ENCODE measurements around the gene GNB2.
"Not testable (repeated sequence)": the region's sequence is repeated elsewhere in the genome, so short reads cannot be mapped to it uniquely, and the experiment has no call there.

GNB2 gene

DNA sequence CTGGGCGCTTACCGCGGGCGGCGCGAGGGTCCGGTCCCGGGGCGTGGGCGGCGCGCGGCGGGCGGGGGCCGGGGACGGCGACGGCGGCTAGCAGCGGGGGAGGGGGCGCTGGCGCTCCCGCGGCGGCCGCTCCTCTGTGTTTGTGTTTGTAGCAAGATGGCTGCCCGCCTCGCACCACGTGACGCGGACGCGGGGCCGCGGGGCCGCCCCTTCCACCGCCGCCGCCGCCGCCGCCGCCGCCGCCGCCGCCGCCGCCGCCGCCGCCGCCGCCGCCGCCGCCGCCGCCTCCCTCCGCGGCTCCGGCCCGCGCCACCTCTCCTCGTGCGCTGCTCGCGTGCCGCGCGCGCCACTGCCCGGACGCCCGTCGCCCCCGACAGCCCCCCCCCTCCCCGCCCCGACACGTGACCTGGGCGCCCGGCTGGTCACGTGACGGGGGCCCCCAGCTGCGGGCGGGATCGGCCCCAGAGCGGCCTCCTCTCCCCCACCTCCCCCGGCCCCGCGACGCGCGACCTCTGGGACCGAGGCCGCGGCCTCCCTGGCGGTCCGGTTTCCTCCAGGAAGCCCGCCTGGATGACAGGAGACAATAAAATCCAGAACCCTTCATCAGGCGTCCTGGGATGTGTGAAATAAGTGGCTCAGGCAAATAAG lies 20.7 kb downstream of the GNB2 start, which contains the start of gene GIGYF1:
GIGYF1 (minus strand) TSS at position 153 of the 648 bp plus-strand sequence. CDS start 6,012 bp downstream, outside the sequence.
- DNase-seq (ENCODE audit: low read depth in 2 of 2): peak in 1 of 2 donors; percentile 49

- no peak for DNase-seq (ENCODE audit: low read depth in 2 of 2)
These were observed 22.6 kb downstream of the GNB2 start for GRCh38 chr7:100696123-100696521.

DNA sequence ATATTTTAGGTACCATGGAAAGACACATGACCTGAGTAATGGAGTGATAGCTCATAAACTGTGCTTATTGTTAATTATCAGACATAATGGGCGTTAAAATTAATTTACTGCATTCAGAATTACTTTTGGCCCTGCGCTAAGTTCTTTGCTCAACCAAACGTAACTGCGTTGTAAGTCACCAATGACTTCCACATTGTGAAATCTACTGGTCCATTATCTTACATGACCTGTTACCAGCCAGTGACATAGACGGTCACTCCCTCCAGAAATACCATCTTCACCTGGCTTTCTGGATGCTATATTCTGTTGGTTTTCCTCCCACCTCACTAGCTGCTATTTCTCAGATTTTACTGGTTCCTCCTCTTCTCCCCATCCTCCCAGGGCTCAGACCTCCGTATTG lies 25.5 kb downstream of the GNB2 start:
- DNase-seq (ENCODE audit: low read depth in 2 of 2): no peak

DNA sequence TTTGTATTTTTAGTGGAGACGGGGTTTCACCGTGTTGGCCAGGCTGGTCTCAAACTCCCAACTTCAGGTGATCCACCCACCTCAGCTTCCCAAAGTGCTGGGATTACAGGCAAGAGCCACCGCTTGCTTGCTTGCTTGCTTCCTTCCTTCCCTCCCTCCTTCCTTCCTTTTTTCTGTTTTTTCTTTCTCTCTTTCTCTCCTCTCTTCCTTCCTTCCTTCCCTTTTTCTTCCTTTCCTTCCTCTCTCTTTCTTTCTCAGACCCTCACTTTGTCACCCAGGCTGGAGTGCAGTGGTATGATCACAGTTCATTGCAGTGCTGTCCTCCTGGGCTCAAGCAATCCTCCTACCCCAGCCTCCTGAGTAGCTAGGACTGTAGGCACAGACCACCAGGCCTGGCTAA lies 27.5 kb downstream of the GNB2 start:
- not testable (repeated sequence) for DNase-seq (ENCODE audit: low read depth in 2 of 2)

GRCh38 chr7:100705320-100705752 lies 31.8 kb downstream of the GNB2 start:
- peak; percentile 58 to 61 for DNase-seq (ENCODE audit: low read depth in 2 of 2)

DNA sequence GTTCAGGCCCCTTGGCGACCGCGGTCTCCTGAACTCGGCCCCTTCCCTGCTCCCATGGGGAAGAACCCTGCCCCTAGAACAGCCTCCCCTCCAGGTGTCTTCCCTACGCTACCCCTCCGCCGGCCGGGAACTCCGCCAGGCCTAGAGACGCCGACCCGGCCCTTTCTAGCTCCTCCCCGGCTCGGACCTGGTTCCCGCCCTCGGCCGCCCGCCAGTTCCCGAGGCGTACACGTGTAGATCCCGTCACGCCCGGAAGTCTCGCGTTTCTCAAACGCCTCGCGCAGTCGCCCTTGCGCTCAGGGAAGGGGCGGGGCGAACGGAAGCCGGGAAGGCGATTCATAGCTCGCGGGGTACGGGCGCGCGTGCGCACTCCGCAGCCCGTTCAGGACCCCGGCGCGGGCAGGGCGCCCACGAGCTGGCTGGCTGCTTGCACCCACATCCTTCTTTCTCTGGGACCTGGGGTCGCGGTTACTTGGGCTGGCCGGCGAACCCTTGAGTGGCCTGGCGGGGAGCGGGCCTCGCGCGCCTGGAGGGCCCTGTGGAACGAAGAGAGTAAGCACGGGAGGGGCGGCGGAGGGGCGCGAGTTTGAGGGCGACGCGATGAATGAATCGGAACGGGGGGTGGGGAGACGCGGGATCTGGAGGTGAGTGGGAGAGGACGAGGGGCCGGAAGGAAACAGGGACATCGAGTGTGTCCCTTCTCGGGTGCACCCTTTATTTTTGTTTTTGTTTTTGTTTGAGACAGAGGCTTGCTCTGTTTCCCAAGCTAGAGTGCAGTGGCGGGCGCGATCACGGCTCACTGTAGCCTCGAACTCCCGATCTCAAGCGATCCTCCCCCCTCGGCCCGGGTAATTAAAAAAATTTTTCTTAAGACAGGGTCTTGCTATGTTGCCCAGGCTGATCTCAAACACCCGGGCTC lies 32.5 kb downstream of the GNB2 start, which contains the start of gene POP7:
POP7 (plus strand) TSS at position 369 of the 919 bp plus-strand sequence. CDS start 710 bp downstream, outside the sequence.
- peak; percentile 97 for DNase-seq (ENCODE audit: low read depth in 2 of 2)

- DNase-seq (ENCODE audit: low read depth in 2 of 2): no peak
These were observed 33.3 kb downstream of the GNB2 start for GRCh38 chr7:100706672-100707311.

GRCh38 chr7:100708395-100708794 lies 34.9 kb downstream of the GNB2 start:
- no peak for DNase-seq (ENCODE audit: low read depth in 2 of 2)

- no peak for DNase-seq (ENCODE audit: low read depth in 2 of 2)
These were observed 36.9 kb downstream of the GNB2 start for GRCh38 chr7:100710452-100710851.

- no peak for DNase-seq (ENCODE audit: low read depth in 2 of 2)
These were observed 37.8 kb downstream of the GNB2 start for GRCh38 chr7:100711369-100711768.

- DNase-seq (ENCODE audit: low read depth in 2 of 2): no peak
These were observed 41.2 kb downstream of the GNB2 start for GRCh38 chr7:100714725-100715124.

GRCh38 chr7:100717073-100717472 lies 43.5 kb downstream of the GNB2 start:
- DNase-seq (ENCODE audit: low read depth in 2 of 2): not testable (repeated sequence)

DNA sequence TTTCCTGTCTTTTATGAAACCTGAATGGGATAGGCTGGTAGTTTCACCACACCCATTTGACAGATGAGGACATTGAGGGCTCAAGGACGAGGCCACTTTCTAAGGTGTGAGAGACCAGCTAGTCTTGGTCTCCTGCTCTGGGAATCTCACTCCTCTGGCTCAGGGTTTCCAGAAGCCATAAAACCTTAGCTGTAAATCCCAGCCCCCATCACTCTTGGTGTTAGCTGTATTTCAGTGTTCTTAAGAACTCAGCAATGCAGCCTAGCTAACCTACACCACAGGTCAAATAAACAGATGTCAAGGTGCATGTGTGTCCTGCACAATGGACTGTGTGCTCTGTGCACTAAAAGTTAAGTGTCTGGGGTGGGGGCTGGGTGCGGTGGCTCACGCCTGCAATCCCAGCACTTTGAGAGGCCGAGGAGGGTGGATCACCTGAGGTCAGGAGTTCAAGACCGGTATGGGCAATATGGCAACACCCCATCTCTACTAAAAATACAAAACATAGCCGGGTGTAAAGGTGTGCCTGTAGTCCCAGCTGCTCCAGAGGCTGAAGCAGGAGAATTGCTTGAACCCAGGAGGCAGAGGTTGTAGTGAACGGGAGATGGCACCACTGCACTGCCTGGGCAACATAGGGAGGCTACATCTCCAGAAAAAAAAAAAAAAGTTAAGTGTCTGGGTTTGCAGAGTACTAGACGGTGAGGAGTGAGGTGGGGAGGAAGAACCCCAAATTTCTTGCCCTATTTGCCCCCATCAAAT lies 46.2 kb downstream of the GNB2 start:
- no peak for DNase-seq (ENCODE audit: low read depth in 2 of 2)

DNA sequence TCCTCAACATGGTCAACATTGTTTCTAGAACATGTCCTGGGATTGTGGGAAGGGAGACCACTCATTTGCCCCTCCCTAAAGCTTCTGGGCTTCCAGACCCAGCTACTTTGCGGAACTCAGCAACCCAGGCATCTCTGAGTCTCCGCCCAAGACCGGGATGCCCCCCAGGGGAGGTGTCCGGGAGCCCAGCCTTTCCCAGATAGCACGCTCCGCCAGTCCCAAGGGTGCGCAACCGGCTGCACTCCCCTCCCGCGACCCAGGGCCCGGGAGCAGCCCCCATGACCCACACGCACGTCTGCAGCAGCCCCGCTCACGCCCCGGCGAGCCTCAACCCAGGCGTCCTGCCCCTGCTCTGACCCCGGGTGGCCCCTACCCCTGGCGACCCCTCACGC lies 46.7 kb downstream of the GNB2 start, which contains the start of gene EPO:
EPO (plus strand) TSS at position 190 of the 392 bp plus-strand sequence. CDS start 513 bp downstream, outside the sequence.
- no peak for DNase-seq (ENCODE audit: low read depth in 2 of 2)

DNA sequence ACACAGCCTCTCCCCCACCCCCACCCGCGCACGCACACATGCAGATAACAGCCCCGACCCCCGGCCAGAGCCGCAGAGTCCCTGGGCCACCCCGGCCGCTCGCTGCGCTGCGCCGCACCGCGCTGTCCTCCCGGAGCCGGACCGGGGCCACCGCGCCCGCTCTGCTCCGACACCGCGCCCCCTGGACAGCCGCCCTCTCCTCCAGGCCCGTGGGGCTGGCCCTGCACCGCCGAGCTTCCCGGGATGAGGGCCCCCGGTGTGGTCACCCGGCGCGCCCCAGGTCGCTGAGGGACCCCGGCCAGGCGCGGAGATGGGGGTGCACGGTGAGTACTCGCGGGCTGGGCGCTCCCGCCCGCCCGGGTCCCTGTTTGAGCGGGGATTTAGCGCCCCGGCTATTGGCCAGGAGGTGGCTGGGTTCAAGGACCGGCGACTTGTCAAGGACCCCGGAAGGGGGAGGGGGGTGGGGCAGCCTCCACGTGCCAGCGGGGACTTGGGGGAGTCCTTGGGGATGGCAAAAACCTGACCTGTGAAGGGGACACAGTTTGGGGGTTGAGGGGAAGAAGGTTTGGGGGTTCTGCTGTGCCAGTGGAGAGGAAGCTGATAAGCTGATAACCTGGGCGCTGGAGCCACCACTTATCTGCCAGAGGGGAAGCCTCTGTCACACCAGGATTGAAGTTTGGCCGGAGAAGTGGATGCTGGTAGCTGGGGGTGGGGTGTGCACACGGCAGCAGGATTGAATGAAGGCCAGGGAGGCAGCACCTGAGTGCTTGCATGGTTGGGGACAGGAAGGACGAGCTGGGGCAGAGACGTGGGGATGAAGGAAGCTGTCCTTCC lies 47.3 kb downstream of the GNB2 start:
- DNase-seq (ENCODE audit: low read depth in 2 of 2): no peak

GRCh38 chr7:100721505-100721812 lies 47.9 kb downstream of the GNB2 start:
- DNase-seq (ENCODE audit: low read depth in 2 of 2): no peak

- DNase-seq (ENCODE audit: low read depth in 2 of 2): no peak
These were observed 49.1 kb downstream of the GNB2 start for GRCh38 chr7:100722480-100723212.

DNA sequence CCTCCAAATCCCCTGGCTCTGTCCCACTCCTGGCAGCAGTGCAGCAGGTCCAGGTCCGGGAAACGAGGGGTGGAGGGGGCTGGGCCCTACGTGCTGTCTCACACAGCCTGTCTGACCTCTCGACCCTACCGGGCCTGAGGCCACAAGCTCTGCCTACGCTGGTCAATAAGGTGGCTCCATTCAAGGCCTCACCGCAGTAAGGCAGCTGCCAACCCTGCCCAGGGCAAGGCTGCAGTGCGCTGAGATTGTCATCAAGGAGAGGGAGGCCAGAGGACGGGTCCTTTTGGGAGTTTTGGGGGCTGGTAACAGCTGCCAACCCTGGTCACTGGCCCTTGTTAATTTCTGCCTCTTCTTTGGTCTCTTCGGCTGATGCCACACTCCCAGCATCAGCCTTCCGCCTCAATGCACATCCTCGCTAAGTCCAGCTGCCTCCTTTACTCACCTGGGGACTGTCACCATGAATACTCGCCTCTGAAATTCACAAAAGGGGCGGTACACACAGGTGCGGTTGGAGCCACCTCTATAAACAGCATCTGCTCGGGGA lies 50.3 kb downstream of the GNB2 start:
- DNase-seq (ENCODE audit: low read depth in 2 of 2): no peak

GRCh38 chr7:100724364-100724763 lies 50.8 kb downstream of the GNB2 start:
- DNase-seq (ENCODE audit: low read depth in 2 of 2): not testable (repeated sequence)
